ENCODE results near the gene SEMA5A. TPM values are rescaled to one million over a fixed set of nuclear protein-coding genes. Genes with fewer than 3 reads are reported as not detected.

The SEMA5A gene
- total RNA-seq, 1 experiment from 2014 or later = 9.3 TPM

DNA sequence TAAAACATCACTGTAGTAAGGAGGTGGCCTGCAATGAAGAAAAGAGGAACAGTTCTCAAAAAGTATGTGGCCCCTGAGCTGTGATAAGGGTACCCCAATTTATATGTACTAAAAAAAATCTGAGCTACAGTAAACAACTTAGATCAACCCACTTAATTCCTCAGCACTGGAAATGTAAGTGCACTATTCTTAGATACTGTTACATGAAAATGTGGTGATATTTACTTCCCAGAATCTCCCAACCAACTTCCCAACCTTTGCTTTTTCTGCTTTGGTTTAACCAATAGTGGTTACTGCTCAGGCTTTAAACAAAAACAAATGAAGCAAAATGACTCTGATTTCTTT, 114.8 kb downstream of the SEMA5A start:
- no peaks in the 10 kb centered on the region for H3K27me3 Mint-ChIP-seq (ENCODE audit: low read depth)
- POLR2A ChIA-PET = no interaction called here
- peaks cover 17% of the 10 kb centered on the region for H3K4me1 Mint-ChIP-seq
- H3K9me3 Mint-ChIP-seq = no peaks in the 10 kb centered on the region
- DNase-seq (ENCODE audit: low spot score) = no peak
- CTCF ChIA-PET = no interaction called here
- ATAC-seq = no peak
- no peaks in the 10 kb centered on the region for H3K36me3 Mint-ChIP-seq
- H3K27ac Mint-ChIP-seq = no peak overlapping the region; the same call in 1 of the 2 replicates
- no peak overlapping the region for H3K4me3 Mint-ChIP-seq
- no peak for TF ChIP-seq ATF1 (CRISPR knock-in tag; IDR thresholded peaks at IDR 0.05)
- no peak for TF ChIP-seq TEAD1 (CRISPR knock-in tag; IDR thresholded peaks at IDR 0.05)
- TF ChIP-seq, protein P1, sequence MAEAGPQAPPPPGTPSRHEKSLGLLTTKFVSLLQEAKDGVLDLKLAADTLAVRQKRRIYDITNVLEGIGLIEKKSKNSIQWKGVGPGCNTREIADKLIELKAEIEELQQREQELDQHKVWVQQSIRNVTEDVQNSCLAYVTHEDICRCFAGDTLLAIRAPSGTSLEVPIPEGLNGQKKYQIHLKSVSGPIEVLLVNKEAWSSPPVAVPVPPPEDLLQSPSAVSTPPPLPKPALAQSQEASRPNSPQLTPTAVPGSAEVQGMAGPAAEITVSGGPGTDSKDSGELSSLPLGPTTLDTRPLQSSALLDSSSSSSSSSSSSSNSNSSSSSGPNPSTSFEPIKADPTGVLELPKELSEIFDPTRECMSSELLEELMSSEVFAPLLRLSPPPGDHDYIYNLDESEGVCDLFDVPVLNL (CRISPR knock-in tag; IDR thresholded peaks at IDR 0.05; ENCODE audit: borderline replicate concordance, low read depth) = no peak
- TF ChIP-seq SMAD4 (CRISPR knock-in tag; IDR thresholded peaks at IDR 0.05) = no peak
- no peak for TF ChIP-seq CBFB (CRISPR knock-in tag; IDR thresholded peaks at IDR 0.05; ENCODE audit: low read depth)
- TF ChIP-seq, protein P2, sequence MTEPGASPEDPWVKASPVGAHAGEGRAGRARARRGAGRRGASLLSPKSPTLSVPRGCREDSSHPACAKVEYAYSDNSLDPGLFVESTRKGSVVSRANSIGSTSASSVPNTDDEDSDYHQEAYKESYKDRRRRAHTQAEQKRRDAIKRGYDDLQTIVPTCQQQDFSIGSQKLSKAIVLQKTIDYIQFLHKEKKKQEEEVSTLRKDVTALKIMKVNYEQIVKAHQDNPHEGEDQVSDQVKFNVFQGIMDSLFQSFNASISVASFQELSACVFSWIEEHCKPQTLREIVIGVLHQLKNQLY (CRISPR knock-in tag; IDR thresholded peaks at IDR 0.05) = no peak
- TF ChIP-seq JAZF1 (CRISPR knock-in tag; IDR thresholded peaks at IDR 0.05) = no peak
- TF ChIP-seq MXD4 (CRISPR knock-in tag; IDR thresholded peaks at IDR 0.05; ENCODE audit: borderline replicate concordance) = no peak
- TF ChIP-seq, protein P3, sequence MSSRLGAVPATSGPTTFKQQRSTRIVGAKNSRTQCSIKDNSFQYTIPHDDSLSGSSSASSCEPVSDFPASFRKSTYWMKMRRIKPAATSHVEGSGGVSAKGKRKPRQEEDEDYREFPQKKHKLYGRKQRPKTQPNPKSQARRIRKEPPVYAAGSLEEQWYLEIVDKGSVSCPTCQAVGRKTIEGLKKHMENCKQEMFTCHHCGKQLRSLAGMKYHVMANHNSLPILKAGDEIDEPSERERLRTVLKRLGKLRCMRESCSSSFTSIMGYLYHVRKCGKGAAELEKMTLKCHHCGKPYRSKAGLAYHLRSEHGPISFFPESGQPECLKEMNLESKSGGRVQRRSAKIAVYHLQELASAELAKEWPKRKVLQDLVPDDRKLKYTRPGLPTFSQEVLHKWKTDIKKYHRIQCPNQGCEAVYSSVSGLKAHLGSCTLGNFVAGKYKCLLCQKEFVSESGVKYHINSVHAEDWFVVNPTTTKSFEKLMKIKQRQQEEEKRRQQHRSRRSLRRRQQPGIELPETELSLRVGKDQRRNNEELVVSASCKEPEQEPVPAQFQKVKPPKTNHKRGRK (CRISPR knock-in tag; IDR thresholded peaks at IDR 0.05; ENCODE audit: borderline replicate concordance) = no peak
- no peak for TF ChIP-seq ZBTB21 (CRISPR knock-in tag; IDR thresholded peaks at IDR 0.05; ENCODE audit: borderline replicate concordance)
- TF ChIP-seq, protein P4, sequence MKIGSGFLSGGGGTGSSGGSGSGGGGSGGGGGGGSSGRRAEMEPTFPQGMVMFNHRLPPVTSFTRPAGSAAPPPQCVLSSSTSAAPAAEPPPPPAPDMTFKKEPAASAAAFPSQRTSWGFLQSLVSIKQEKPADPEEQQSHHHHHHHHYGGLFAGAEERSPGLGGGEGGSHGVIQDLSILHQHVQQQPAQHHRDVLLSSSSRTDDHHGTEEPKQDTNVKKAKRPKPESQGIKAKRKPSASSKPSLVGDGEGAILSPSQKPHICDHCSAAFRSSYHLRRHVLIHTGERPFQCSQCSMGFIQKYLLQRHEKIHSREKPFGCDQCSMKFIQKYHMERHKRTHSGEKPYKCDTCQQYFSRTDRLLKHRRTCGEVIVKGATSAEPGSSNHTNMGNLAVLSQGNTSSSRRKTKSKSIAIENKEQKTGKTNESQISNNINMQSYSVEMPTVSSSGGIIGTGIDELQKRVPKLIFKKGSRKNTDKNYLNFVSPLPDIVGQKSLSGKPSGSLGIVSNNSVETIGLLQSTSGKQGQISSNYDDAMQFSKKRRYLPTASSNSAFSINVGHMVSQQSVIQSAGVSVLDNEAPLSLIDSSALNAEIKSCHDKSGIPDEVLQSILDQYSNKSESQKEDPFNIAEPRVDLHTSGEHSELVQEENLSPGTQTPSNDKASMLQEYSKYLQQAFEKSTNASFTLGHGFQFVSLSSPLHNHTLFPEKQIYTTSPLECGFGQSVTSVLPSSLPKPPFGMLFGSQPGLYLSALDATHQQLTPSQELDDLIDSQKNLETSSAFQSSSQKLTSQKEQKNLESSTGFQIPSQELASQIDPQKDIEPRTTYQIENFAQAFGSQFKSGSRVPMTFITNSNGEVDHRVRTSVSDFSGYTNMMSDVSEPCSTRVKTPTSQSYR (CRISPR knock-in tag; IDR thresholded peaks at IDR 0.05) = no peak
- TF ChIP-seq, protein P5, sequence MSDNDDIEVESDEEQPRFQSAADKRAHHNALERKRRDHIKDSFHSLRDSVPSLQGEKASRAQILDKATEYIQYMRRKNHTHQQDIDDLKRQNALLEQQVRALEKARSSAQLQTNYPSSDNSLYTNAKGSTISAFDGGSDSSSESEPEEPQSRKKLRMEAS (CRISPR knock-in tag; IDR thresholded peaks at IDR 0.05) = no peak
- TF ChIP-seq ZNF263 (CRISPR knock-in tag; IDR thresholded peaks at IDR 0.05; ENCODE audit: low read depth) = no peak
- TF ChIP-seq ZNF138 (CRISPR knock-in tag; conservative IDR thresholded peaks at IDR 0.05) = no peak
- TF ChIP-seq, protein P6, sequence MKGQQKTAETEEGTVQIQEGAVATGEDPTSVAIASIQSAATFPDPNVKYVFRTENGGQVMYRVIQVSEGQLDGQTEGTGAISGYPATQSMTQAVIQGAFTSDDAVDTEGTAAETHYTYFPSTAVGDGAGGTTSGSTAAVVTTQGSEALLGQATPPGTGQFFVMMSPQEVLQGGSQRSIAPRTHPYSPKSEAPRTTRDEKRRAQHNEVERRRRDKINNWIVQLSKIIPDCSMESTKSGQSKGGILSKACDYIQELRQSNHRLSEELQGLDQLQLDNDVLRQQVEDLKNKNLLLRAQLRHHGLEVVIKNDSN (CRISPR knock-in tag; IDR thresholded peaks at IDR 0.05) = no peak
- no peak for TF ChIP-seq EMX1 (CRISPR knock-in tag; IDR thresholded peaks at IDR 0.05)
- TF ChIP-seq, protein P7, sequence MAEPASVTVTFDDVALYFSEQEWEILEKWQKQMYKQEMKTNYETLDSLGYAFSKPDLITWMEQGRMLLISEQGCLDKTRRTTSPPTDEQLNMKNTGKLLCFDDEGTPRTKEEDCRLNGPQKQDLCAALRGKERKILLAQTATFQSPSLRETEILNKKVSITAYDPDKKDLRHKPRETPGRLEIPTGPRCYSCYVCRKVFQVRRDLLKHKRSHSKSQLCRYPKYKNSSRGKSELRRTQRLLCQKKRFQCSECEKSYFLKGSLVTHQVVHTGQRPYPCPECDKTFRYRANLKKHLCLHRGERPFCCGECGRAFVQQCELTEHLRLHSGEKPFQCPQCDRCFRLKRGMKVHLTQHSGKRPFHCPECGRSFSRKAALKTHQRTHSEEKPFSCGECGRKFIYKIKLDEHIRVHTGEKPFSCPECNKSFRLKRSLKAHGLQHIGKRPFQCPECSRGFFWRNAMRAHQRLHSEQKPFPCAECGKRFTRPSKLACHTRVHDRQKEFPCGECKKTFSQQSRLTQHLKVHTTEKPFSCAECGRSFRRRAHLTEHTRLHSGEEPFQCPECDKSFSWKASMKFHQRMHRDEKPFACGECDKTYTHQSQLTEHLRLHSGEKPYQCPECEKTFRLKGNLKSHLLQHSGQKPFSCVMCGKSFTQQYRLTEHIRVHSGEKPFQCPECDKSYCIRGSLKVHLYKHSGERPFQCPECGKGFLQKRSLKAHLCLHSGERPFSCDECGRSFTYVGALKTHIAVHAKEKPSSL (CRISPR knock-in tag; conservative IDR thresholded peaks at IDR 0.05) = no peak
- no peak for TF ChIP-seq ZNF232 (CRISPR knock-in tag; IDR thresholded peaks at IDR 0.05)
- no peak for TF ChIP-seq CREM (CRISPR knock-in tag; IDR thresholded peaks at IDR 0.05)

All from WTC11 (cell line).